Hepatocyte (in vitro differentiated cells): ENCODE measurements around the gene PRB4. TPM values are rescaled to one million over a fixed set of nuclear protein-coding genes. Genes with fewer than 3 reads are reported as not detected.

Experiments used
- DNase-seq: peaks from one replicate; pipeline ENCODE4 v3.0.0-alpha.2; 2016; ENCODE audit warnings: low spot score
- H2AFZ ChIP-seq: fragments of 200-600 bp; sonication (generic); 2 replicates; pipeline ENCODE4 v1.6.0; 2016; ENCODE audit warnings: antibody characterized with exemption, mild to moderate bottlenecking
- H3K27ac ChIP-seq: fragments of 200-600 bp; sonication (generic); 2 replicates; pipeline ENCODE4 v1.5.1; 2016; ENCODE audit warnings: mild to moderate bottlenecking
- H3K27me3 ChIP-seq: fragments of 200-600 bp; sonication (generic); 2 replicates; pipeline ENCODE4 v1.6.1; 2016
- H3K36me3 ChIP-seq: fragments of 200-600 bp; sonication (generic); replicated peaks from 2 replicates; pipeline ENCODE4 v1.5.1; 2016; ENCODE audit warnings: low read depth; ENCODE audit not compliant: insufficient read depth
- H3K4me1 ChIP-seq: fragments of 200-600 bp; sonication (generic); 2 replicates; pipeline ENCODE4 v1.5.1; 2016; ENCODE audit warnings: mild to moderate bottlenecking, moderate library complexity; ENCODE audit not compliant: insufficient read depth
- H3K4me2 ChIP-seq: fragments of 200-600 bp; sonication (generic); 2 replicates; pipeline ENCODE4 v1.6.0; 2016
- H3K4me3 ChIP-seq: fragments of 200-600 bp; sonication (generic); 2 replicates; pipeline ENCODE4 v1.5.1; 2016; ENCODE audit warnings: mild to moderate bottlenecking
- H3K79me2 ChIP-seq: fragments of 200-600 bp; sonication (generic); 2 replicates; pipeline ENCODE4 v1.6.0; 2017; ENCODE audit warnings: mild to moderate bottlenecking
- H3K9me2 ChIP-seq: fragments of 200-600 bp; sonication (generic); replicated peaks from 2 replicates; pipeline ENCODE4 v1.6.0; 2017; ENCODE audit warnings: mild to moderate bottlenecking; ENCODE audit not compliant: insufficient read depth
- H3K9me3 ChIP-seq: fragments of 200-600 bp; sonication (generic); 2 replicates; pipeline ENCODE4 v1.5.1; 2016; ENCODE audit warnings: low read depth, mild to moderate bottlenecking
- H4K20me1 ChIP-seq: fragments of 200-600 bp; sonication (generic); 2 replicates; pipeline ENCODE4 v1.6.0; 2016; ENCODE audit warnings: mild to moderate bottlenecking; ENCODE audit not compliant: insufficient read depth, poor library complexity, severe bottlenecking
- EZH2 ChIP-seq: fragments of 200-600 bp; sonication (generic); IDR thresholded peaks from 2 replicates; pipeline ENCODE4 v1.6.1; 2016; ENCODE audit warnings: antibody characterized with exemption, mild to moderate bottlenecking, borderline replicate concordance
- EZH2phosphoT487 ChIP-seq: fragments of 200-600 bp; sonication (generic); IDR thresholded peaks from one replicate; pipeline ENCODE4 v1.6.1; 2018; ENCODE audit warnings: antibody characterized with exemption, mild to moderate bottlenecking, low read depth, moderate library complexity; ENCODE audit not compliant: unreplicated experiment, severe bottlenecking
- WGBS: methylation state at CpG from one replicate; pipeline ENCODE4 v1.1.6; 2016; ENCODE audit warnings: low lambda C conversion rate; ENCODE audit errors: missing lambda C conversion rate; 5-methylcytosine and 5-hydroxymethylcytosine counted together
- polyA plus RNA-seq: library from polyadenylated mRNA; unstranded; fragments of >200 nt; fragmentation: Nextera tagmentation; extraction: Ambion mirVana; gene quantifications from 2 replicates; pipeline ENCODE4 v1.2.1, GENCODE V29; 2016
- total RNA-seq: library from RNA; depleted of rRNA; stranded (reverse); fragments of >200 nt; gene quantifications from 2 replicates; pipeline ENCODE4 v1.2.3, GENCODE V29; 2014
- TF ChIP-seq, protein P1 (sequence below): fragments of 200-600 bp; sonication (generic); IDR thresholded peaks from 2 replicates; pipeline ENCODE4 v1.5.1; 2016; ENCODE audit warnings: antibody characterized with exemption, mild to moderate bottlenecking; ENCODE audit not compliant: poor library complexity

The PRB4 gene
- total and polyA plus RNA-seq, 2 experiments from 2014 or later = not detected

DNA sequence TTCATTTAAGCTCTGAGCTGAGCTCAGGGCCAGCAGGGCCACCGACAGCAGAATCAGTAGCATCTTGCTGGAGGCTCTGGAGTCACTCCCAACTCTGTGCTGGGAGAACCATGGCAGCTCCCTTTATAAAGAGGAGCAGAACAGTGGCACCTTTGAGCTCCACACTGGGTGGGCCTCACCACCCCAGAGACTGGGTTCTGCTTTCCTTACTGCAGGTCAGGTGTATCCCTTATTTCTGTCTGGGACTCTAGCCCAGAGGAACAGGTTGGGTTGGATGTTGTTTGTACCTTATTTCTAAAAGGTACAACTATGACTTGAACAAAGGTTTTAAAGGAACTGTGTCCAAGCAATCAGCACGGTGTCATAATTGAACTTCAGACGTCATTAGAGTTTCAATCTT is 40.6 kb downstream of the PRB4 start, which contains the start of gene PRB3:
TSS of gene PRB3 (minus strand) at position 101 of the 400 bp plus-strand sequence. CDS start at position 63, 38 bp downstream.
- H3K79me2 ChIP-seq = no peaks in the 10 kb centered on the region
- H3K27me3 ChIP-seq = no peaks in the 10 kb centered on the region
- no peaks in the 10 kb centered on the region for H3K9me3 ChIP-seq
- H3K4me2 ChIP-seq = no peak within 1 kb of the TSS
- no peaks in the 10 kb centered on the region for H3K36me3 ChIP-seq
- no peak within 1 kb of the TSS for H3K4me3 ChIP-seq
- no peak within 1 kb of the TSS for H3K27ac ChIP-seq
- H3K4me1 ChIP-seq = no peaks in the 10 kb centered on the region
- H4K20me1 ChIP-seq = no peaks in the 10 kb centered on the region
- no peak within 1 kb of the TSS for H2AFZ ChIP-seq
- DNase-seq = no peak
- WGBS = 91% methylated on average over 3 of the region's 3 CpGs
- no peaks in the 10 kb centered on the region for H3K9me2 ChIP-seq
- TF ChIP-seq EZH2 (no peak), EZH2phosphoT487 (no peak)
- TF ChIP-seq, protein P1, sequence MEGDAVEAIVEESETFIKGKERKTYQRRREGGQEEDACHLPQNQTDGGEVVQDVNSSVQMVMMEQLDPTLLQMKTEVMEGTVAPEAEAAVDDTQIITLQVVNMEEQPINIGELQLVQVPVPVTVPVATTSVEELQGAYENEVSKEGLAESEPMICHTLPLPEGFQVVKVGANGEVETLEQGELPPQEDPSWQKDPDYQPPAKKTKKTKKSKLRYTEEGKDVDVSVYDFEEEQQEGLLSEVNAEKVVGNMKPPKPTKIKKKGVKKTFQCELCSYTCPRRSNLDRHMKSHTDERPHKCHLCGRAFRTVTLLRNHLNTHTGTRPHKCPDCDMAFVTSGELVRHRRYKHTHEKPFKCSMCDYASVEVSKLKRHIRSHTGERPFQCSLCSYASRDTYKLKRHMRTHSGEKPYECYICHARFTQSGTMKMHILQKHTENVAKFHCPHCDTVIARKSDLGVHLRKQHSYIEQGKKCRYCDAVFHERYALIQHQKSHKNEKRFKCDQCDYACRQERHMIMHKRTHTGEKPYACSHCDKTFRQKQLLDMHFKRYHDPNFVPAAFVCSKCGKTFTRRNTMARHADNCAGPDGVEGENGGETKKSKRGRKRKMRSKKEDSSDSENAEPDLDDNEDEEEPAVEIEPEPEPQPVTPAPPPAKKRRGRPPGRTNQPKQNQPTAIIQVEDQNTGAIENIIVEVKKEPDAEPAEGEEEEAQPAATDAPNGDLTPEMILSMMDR = no peak

DNA sequence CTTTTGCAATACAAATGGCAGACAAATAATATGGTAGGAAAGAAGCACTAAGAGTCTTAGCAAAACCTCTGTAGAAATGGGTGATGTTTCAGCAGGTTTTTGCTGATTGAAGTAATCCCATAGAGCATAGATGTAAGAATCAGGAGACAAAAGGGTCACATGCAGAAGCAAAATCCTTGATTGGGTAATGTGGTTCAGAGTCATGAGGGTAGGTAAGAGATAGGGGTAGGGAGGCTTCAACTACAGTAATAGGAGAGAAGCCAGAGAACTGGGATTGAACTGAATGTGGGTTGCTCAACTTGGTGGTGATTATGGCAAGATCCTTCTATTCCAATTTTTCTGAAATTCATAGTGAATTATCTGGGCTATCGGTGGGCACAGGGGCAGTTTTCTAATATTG is 45.7 kb downstream of the PRB4 start:
- Histone ChIP-seq H3K79me2 (no peaks in the 10 kb centered on the region), H3K4me3 (no peak overlapping the region), H4K20me1 (no peaks in the 10 kb centered on the region), H3K9me3 (no peaks in the 10 kb centered on the region), H3K9me2 (no peaks in the 10 kb centered on the region), H3K27ac (no peak overlapping the region), H3K4me1 (no peaks in the 10 kb centered on the region), H3K27me3 (no peaks in the 10 kb centered on the region), H3K36me3 (no peaks in the 10 kb centered on the region), H3K4me2 (no peak overlapping the region), H2AFZ (no peak overlapping the region)
- DNase-seq = no peak
- 100% methylated on average over 1 of the region's 1 CpG for WGBS
- TF ChIP-seq EZH2phosphoT487 (no peak), EZH2 (no peak)
- TF ChIP-seq, protein P1 = no peak

Other genes with a start within 250 kb of the PRB4 start
- 2.6 and 2.9 TPM in 2 replicates for gene TAS2R46, start 248.1 kb downstream of the PRB4 start, total RNA-seq
- gene TAS2R46, start 248.1 kb downstream of the PRB4 start, polyA plus RNA-seq = not detected in 2 replicates
- gene TAS2R43, start 218.1 kb downstream of the PRB4 start, total RNA-seq = 2.6 and 2.8 TPM in 2 replicates
- gene TAS2R43, start 218.1 kb downstream of the PRB4 start, polyA plus RNA-seq = 0.44 and 0.69 TPM in 2 replicates
- 5.9 and 6.7 TPM in 2 replicates for gene TAS2R30, start 175.8 kb downstream of the PRB4 start, total RNA-seq
- gene TAS2R30, start 175.8 kb downstream of the PRB4 start, polyA plus RNA-seq = 0.08 TPM in 1 of 2 replicates, not detected in the other
- 12.5 and 13.1 TPM in 2 replicates for gene SMIM10L1, start 139.2 kb downstream of the PRB4 start, total RNA-seq
- 8.8 and 11.5 TPM in 2 replicates for gene SMIM10L1, start 139.2 kb downstream of the PRB4 start, polyA plus RNA-seq
- not detected in 2 replicates for gene TAS2R42, start 123.5 kb downstream of the PRB4 start, total RNA-seq
- 0.39 TPM in 1 of 2 replicates, not detected in the other for gene TAS2R42, start 123.5 kb downstream of the PRB4 start, polyA plus RNA-seq
- not detected in 2 replicates for gene PRB3, start 40.7 kb downstream of the PRB4 start, total RNA-seq
- 0.56 TPM in 1 of 2 replicates, not detected in the other for gene PRB3, start 40.7 kb downstream of the PRB4 start, polyA plus RNA-seq
- 0.10 TPM in 1 of 2 replicates, not detected in the other for gene PRB2, start 85.1 kb upstream of the PRB4 start, total RNA-seq
- 1.5 and 2.0 TPM in 2 replicates for gene PRB2, start 85.1 kb upstream of the PRB4 start, polyA plus RNA-seq